ENCODE data around the gene CHKA.

CHKA gene

DNA sequence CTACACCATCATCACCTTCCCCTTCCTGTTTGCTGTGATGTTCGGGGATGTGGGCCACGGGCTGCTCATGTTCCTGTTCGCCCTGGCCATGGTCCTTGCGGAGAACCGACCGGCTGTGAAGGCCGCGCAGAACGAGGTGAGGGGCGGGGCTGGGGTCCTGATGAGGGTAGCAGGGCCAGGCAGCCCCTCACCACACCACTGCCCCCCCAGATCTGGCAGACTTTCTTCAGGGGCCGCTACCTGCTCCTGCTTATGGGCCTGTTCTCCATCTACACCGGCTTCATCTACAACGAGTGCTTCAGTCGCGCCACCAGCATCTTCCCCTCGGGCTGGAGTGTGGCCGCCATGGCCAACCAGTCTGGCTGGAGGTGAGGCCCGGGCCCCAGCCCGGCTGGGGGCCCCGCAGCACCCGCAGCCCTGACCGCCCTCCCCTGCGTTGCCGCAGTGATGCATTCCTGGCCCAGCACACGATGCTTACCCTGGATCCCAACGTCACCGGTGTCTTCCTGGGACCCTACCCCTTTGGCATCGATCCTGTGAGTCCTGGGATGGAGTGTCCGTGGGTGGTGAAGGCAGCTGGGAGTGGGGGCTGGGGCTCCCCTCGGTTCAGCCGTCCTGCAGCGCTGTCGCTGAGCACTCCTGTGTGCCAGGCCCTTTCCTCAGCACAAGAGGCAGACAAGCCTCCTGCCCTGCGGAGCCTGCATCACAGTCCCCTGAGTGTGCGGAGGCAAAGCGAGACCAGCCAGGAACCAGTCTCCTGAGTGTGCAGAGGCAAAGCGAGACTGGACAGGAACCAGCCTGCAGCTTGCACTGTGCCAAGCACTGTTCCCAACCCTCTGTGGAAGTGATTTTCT, 73.5 kb downstream of the CHKA start:
- Histone ChIP-seq H3K9ac (no peak overlapping the region), H3K79me2 (no peaks in the 10 kb centered on the region), H3K36me3 (ENCODE audit: control insufficient read depth, insufficient read depth, low read length) (no peaks in the 10 kb centered on the region), H3K4me3 (ENCODE audit: low read depth, low read length) (no peak overlapping the region), H3K4me2 (ENCODE audit: low read length) (no peak overlapping the region), H3K27ac (no peak overlapping the region), H3K9me3 (ENCODE audit: control insufficient read depth, low read length) (no peaks in the 10 kb centered on the region), H3K4me1 (no peaks in the 10 kb centered on the region), H3K27me3 (ENCODE audit: control insufficient read depth, insufficient read depth, low read length) (no peaks in the 10 kb centered on the region), H2AFZ (no peak overlapping the region)
- no peak for TF ChIP-seq CTCF (IDR thresholded peaks at IDR 0.05)

- H3K9me3 ChIP-seq (ENCODE audit: control insufficient read depth, low read length), result no peaks in the 10 kb centered on the region
- no peaks in the 10 kb centered on the region for H3K27me3 ChIP-seq (ENCODE audit: control insufficient read depth, insufficient read depth, low read length)
- no peak overlapping the region for H2AFZ ChIP-seq
- no peak overlapping the region for H3K4me2 ChIP-seq (ENCODE audit: low read length)
- H3K9ac ChIP-seq, result no peak overlapping the region
- H3K4me3 ChIP-seq (ENCODE audit: low read depth, low read length), result no peak overlapping the region
- TF ChIP-seq CTCF (IDR thresholded peaks at IDR 0.05), result no peak
- H3K27ac ChIP-seq, result no peak overlapping the region
- H3K36me3 ChIP-seq (ENCODE audit: control insufficient read depth, insufficient read depth, low read length), result no peaks in the 10 kb centered on the region
- no peaks in the 10 kb centered on the region for H3K4me1 ChIP-seq
- H3K79me2 ChIP-seq, result no peaks in the 10 kb centered on the region
Observed at GRCh38 chr11:68044898-68045351, 76.3 kb downstream of the CHKA start.

DNA sequence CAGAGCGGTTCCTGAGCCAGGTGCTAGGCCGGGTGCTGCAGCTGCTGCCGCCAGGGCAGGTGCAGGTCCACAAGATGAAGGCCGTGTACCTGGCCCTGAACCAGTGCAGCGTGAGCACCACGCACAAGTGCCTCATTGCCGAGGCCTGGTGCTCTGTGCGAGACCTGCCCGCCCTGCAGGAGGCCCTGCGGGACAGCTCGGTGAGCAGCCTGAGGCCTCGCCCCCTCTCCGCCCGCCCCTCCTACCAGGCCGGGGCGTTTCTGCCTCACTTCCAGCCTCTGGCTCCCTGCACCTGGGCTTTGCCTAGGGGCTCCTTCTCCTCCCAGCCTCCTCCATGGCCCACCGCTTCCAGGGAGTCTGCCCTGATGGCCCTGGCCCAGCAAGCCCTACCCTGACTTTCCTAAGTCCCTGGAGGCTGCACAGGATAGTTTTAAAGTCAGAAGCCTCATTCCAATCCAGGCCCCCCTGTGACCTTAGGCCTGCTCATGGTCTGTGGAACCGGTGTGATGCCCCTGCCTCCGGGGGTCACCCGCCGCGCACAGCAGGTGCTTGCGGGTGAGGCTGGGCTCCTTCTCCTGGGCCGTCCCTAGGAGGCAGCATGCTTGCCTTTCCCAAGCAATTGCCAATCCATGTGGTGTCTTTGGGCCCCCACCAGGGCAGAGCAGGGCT, 76.9 kb downstream of the CHKA start:
- Histone ChIP-seq H3K4me2 (ENCODE audit: low read length) (no peak overlapping the region), H3K9ac (no peak overlapping the region), H3K36me3 (ENCODE audit: control insufficient read depth, insufficient read depth, low read length) (no peaks in the 10 kb centered on the region), H2AFZ (no peak overlapping the region), H3K27ac (no peak overlapping the region), H3K4me1 (no peaks in the 10 kb centered on the region), H3K4me3 (ENCODE audit: low read depth, low read length) (no peak overlapping the region), H3K79me2 (no peaks in the 10 kb centered on the region), H3K27me3 (ENCODE audit: control insufficient read depth, insufficient read depth, low read length) (no peaks in the 10 kb centered on the region), H3K9me3 (ENCODE audit: control insufficient read depth, low read length) (no peaks in the 10 kb centered on the region)
- no peak for TF ChIP-seq CTCF (IDR thresholded peaks at IDR 0.05)

- no peaks in the 10 kb centered on the region for H3K79me2 ChIP-seq
- H3K4me3 ChIP-seq (ENCODE audit: low read depth, low read length), result no peak overlapping the region
- H3K4me1 ChIP-seq, result peaks cover under 1% of the 10 kb centered on the region
- no peaks in the 10 kb centered on the region for H3K36me3 ChIP-seq (ENCODE audit: control insufficient read depth, insufficient read depth, low read length)
- no peaks in the 10 kb centered on the region for H3K27me3 ChIP-seq (ENCODE audit: control insufficient read depth, insufficient read depth, low read length)
- no peak overlapping the region for H2AFZ ChIP-seq
- no peak overlapping the region for H3K27ac ChIP-seq
- no peak overlapping the region for H3K4me2 ChIP-seq (ENCODE audit: low read length)
- no peak for TF ChIP-seq CTCF (IDR thresholded peaks at IDR 0.05)
- no peaks in the 10 kb centered on the region for H3K9me3 ChIP-seq (ENCODE audit: control insufficient read depth, low read length)
- H3K9ac ChIP-seq, result no peak overlapping the region
Observed at GRCh38 chr11:68043349-68044144, 77.6 kb downstream of the CHKA start.
